Skin of body (tissue), 2 donors: ENCODE measurements around the gene SS18. TPM values are rescaled to one million over a fixed set of nuclear protein-coding genes. Genes with fewer than 3 reads are reported as not detected.

Experiments used
- DNase-seq: peaks from one replicate; lab custom pipeline; 2025; lab: John Stamatoyannopoulos, UW
- total RNA-seq: library from RNA; depleted of rRNA; stranded (reverse); fragments of >200 nt; gene quantifications from one replicate; pipeline ENCODE4 v1.2.3, GENCODE V29; 2014

The SS18 gene
- total RNA-seq, 1 donor from 2014 or later, result 91.6 TPM

GRCh38 chr18:26003356-26003755 is 87.1 kb downstream of the SS18 start:
- DNase-seq, result no peak

DNA sequence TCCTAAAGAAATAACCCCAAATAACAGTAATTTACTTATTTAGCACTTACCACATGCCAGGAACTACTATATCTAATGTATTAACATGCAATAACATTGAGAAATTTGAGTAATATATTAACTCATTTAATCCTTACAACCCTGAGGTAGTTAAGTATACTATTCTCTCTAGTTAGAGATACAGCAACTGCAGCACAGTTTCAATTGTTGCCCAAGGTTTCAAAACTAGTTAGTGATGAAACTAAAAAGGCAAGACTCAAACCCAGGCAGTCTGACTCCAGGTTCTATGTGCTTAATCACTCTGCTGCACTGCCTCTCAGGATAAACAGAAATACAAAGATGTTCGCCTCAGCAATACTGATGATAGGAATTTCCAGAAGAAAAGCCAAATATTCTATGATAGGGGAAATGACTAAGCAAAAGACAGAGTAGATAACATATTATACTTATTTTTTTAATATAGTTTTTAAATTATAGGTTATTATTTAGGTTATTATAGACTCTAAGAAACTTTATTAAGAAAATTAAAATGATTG is 88.0 kb downstream of the SS18 start:
- DNase-seq, result no peak

- no peak for DNase-seq
Observed at GRCh38 chr18:25998461-25998860, 92.0 kb downstream of the SS18 start.

- no peak for DNase-seq
Observed at GRCh38 chr18:25992566-25992965, 97.8 kb downstream of the SS18 start.

DNA sequence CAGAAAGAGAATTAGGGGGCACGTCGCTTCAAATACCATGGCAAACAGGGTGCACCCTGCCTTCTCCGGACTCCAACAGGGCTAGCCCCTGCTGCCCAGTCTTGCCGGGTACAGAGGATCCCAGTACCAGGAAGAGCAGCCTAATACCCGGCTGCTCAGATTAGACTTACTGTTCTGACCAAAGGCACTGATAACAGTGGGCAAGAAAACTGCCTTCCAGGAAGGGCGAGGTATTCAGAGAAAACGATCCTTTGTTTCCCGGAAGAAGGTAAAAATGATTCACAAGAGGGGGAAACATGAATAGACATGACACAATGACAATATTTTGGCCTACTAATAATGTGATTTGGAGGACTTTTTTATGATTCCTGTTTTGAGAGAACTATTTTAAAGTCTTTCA is 99.9 kb downstream of the SS18 start:
- no peak for DNase-seq

DNA sequence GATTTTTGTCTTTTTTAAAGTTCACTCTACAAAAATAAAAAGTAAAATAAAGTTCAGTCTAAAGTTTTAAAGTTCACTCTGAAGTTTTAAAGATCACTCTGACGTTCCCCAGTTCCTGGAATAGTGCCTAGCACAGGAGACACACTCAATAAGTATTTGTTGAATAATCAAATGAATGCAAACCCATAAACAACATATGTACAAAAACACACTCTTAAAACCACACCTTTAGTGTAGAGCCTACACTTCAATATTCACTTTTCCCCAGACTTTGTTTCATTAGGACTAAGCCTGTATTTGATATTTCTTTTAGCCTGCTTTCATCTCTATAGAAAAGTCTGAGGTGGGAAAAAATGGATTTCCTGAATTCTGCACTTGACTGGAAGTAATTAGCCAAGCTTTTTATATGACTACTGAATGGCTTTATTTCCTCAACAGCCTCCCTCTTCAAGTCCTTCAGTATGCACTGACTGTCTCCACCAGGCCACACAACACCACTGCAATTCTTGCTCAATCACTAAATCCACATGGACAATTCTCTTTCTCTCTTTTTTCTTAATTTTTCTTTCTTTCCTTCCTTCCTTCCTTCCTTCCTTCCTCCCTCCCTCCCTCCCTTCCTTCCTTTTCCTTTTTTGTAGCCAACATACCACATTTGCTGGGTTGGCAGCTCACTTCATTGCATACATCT is 104.6 kb downstream of the SS18 start:
- DNase-seq, result no peak

GRCh38 chr18:25983730-25984129 is 106.7 kb downstream of the SS18 start:
- DNase-seq, result no peak

DNA sequence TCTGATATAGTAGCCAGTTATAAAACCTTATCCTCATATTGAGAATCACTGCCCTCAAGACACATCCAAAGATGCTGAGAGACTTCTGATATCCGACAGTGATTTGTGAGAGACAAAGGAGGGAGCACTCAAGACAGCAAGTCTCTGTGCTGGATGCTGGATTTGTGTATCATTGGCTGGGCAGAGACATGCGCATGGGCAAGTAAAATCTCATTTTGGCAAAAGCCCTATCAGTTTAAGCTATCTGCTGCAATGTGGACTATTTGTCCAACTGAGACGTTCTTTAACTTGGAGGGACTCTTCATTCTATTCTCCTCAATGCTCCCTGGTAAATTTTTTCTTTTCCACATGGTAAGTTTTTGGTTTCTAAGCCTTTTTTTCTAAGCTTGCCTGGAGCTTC is 107.5 kb downstream of the SS18 start:
- no peak for DNase-seq

DNA sequence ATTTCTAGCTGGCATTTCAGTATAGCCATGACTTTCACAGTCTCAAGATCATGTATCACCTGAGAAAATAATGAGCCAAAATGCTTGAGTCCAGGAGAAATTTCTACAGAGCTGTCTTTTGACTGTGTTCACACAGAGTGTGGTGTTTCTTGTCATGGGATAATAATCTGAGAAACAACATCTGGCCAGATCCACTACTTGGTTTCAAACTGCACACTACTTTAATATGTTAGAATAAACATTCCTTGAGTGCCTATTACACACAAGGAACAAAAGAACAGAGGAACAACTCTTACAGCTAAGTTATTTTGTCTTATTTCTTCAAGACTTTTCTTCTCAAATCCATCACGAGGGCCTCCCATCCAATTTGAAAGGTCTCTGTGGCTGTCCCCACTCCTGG is 108.3 kb downstream of the SS18 start:
- no peak for DNase-seq

GRCh38 chr18:25979369-25980040 is 110.9 kb downstream of the SS18 start:
- no peak for DNase-seq

DNA sequence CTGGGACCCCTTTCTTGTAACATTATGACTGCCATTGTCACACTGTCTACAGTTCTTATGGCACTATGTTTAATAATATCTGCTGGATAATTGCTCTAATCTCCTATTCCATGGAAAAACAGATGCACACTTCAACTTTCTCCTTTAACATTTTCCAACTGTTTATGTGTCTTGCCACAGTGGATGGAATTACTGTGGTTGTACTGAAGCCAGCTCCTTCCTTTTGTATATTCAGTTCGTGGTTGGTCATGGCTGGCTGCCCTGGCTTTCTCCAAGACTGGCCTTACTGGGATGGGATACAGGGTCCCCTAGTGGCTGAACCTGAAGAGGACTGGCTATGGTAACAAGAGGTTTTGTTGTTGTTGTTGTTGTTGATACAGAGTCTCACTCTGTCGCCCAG is 113.9 kb downstream of the SS18 start:
- no peak for DNase-seq

DNA sequence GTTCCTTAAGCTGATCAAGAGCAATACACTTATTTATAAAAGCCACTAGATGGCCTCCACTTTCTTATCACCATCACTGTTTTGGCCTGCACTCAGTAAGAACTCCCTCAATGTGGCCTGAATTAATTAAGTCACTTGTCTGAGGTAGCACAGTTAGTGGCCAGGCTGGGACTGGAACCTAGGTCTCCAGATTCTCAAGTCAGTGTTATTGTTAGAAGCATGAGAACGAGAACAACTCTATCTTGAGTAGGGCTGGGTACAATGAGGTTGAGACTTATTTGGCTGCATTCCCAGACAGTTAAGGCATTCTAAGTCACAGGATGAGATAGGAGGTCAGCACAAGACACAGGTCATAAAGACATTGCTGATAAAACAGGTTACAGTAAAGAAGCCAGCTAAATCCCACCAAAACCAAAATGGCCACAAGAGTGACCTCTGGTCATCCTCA is 115.8 kb downstream of the SS18 start:
- no peak for DNase-seq

Other genes with a start within 250 kb of the SS18 start
- not detected for gene PSMA8, start 43.3 kb upstream of the SS18 start, total RNA-seq
- 7.2 TPM for gene TAF4B, start 135.8 kb upstream of the SS18 start, total RNA-seq